HL-60 (cell line): ENCODE measurements around the gene LRP2.

Experiments
- DNase-seq, 2 experiments: peaks; one replicate each; pipeline ENCODE4 v3.0.0-alpha.2; 2010 to 2020; ENCODE audit warnings: low read depth in 1 of 2, low spot score in 1 of 2
- H3K27ac ChIP-seq: fragments of 250-450 bp; sonication (Bioruptor Pico); replicated peaks from 2 replicates; pipeline ENCODE4 v1.5.1; 2020; ENCODE audit warnings: mild to moderate bottlenecking, moderate library complexity
- H3K27me3 ChIP-seq: fragments of 250-450 bp; sonication (Bioruptor Pico); 2 replicates; pipeline ENCODE4 v1.5.1; 2021; ENCODE audit warnings: mild to moderate bottlenecking, moderate library complexity; ENCODE audit not compliant: insufficient read depth, poor library complexity, severe bottlenecking
- H3K4me3 ChIP-seq: replicated peaks from 2 replicates; pipeline ENCODE4 v1.5.1; 2011; ENCODE audit warnings: mild to moderate bottlenecking, control low read depth, low read length; ENCODE audit not compliant: insufficient read depth
- CTCF ChIP-seq: IDR thresholded peaks from one replicate; pipeline ENCODE4 v1.5.1; 2011; ENCODE audit warnings: low read length, control low read depth, inconsistent platforms; ENCODE audit not compliant: insufficient read depth
- GABPA ChIP-seq: IDR thresholded peaks from 2 replicates; pipeline ENCODE4 v1.6.1; 2012; ENCODE audit warnings: low read depth
- POLR2AphosphoS5 ChIP-seq: IDR thresholded peaks from 2 replicates; pipeline ENCODE4 v1.6.1; 2012; ENCODE audit warnings: low read depth
- SPI1 ChIP-seq: IDR thresholded peaks from 2 replicates; pipeline ENCODE4 v1.6.1; 2012; ENCODE audit warnings: low read depth, mild to moderate bottlenecking, borderline replicate concordance
- TF ChIP-seq, protein P1 (sequence below): IDR thresholded peaks from 2 replicates; pipeline ENCODE4 v1.6.1; 2012; ENCODE audit warnings: low read depth; ENCODE audit not compliant: insufficient replicate concordance

Gene LRP2

GRCh38 chr2:169395821-169396374 lies 33.6 kb upstream of the LRP2 start:
- Histone ChIP-seq H3K27ac (no peak overlapping the region), H3K4me3 (no peak overlapping the region), H3K27me3 (peaks cover 6% of the 10 kb centered on the region)
- TF ChIP-seq SPI1 (no peak), CTCF (no peak), GABPA (no peak)
- DNase-seq, result no peak

DNA sequence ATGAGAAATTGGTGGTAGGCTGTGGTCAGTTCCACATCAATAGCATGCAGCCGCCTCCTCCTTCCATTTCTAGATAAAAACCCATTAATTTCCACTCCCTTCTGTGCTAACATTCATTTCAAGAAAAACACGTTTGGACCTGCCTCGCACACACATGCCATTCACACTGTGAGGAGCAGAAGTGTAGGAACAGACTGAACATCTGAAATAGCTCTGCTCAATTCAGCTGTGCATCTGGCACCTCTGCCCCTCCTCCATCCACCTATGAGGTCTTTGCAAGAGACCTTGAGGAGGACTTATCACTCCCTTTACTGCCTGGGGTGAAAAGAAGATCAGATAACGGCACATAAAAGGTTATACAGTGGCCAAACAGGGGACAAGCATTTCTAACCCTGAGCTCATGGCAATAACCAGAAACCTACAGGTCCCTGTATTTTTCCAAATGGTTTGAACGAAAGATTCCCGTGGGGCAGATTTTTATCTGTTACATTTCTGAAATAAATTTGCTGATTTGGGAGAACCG lies 30.8 kb upstream of the LRP2 start:
- Histone ChIP-seq H3K27ac (no peak overlapping the region), H3K4me3 (no peak overlapping the region), H3K27me3 (peaks cover 6% of the 10 kb centered on the region)
- TF ChIP-seq, protein P1, sequence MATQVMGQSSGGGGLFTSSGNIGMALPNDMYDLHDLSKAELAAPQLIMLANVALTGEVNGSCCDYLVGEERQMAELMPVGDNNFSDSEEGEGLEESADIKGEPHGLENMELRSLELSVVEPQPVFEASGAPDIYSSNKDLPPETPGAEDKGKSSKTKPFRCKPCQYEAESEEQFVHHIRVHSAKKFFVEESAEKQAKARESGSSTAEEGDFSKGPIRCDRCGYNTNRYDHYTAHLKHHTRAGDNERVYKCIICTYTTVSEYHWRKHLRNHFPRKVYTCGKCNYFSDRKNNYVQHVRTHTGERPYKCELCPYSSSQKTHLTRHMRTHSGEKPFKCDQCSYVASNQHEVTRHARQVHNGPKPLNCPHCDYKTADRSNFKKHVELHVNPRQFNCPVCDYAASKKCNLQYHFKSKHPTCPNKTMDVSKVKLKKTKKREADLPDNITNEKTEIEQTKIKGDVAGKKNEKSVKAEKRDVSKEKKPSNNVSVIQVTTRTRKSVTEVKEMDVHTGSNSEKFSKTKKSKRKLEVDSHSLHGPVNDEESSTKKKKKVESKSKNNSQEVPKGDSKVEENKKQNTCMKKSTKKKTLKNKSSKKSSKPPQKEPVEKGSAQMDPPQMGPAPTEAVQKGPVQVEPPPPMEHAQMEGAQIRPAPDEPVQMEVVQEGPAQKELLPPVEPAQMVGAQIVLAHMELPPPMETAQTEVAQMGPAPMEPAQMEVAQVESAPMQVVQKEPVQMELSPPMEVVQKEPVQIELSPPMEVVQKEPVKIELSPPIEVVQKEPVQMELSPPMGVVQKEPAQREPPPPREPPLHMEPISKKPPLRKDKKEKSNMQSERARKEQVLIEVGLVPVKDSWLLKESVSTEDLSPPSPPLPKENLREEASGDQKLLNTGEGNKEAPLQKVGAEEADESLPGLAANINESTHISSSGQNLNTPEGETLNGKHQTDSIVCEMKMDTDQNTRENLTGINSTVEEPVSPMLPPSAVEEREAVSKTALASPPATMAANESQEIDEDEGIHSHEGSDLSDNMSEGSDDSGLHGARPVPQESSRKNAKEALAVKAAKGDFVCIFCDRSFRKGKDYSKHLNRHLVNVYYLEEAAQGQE, result no peak
- TF ChIP-seq SPI1, result no peak
- no peak for DNase-seq

- Histone ChIP-seq H3K27me3 (peaks cover 6% of the 10 kb centered on the region), H3K27ac (no peak overlapping the region), H3K4me3 (no peak overlapping the region)
- TF ChIP-seq SPI1 (no peak), GABPA (no peak)
- no peak for DNase-seq
These were observed 28.9 kb upstream of the LRP2 start for GRCh38 chr2:169391236-169391635.

- TF ChIP-seq POLR2AphosphoS5 (no peak), SPI1 (no peak), CTCF (no peak), GABPA (no peak)
- TF ChIP-seq, protein P1, result no peak
- H3K27me3 ChIP-seq, result peaks cover 2% of the 10 kb centered on the region
- H3K4me3 ChIP-seq, result no peak overlapping the region
- H3K27ac ChIP-seq, result no peak overlapping the region
- DNase-seq, result no peak
These were observed 25.8 kb upstream of the LRP2 start for GRCh38 chr2:169388161-169388560.

- H3K27me3 ChIP-seq, result no peaks in the 10 kb centered on the region
- no peak for DNase-seq
- H3K27ac ChIP-seq, result no peak overlapping the region
- no peak overlapping the region for H3K4me3 ChIP-seq
- TF ChIP-seq SPI1 (no peak), POLR2AphosphoS5 (no peak), GABPA (no peak), CTCF (no peak)
- TF ChIP-seq, protein P1, result no peak
These were observed 24.4 kb upstream of the LRP2 start for GRCh38 chr2:169386722-169387121.
